GM18502 (cell line): Measurements from ENCODE around the gene ANKRD6.

ENCODE experiments used
- ATAC-seq: cut with Tn5 transposase; IDR thresholded peaks from one replicate; pipeline ENCODE4 v1.9.1; 2021; ENCODE audit warnings: mild to moderate bottlenecking; ENCODE audit not compliant: unreplicated experiment, poor library complexity

ANKRD6 gene

GRCh38 chr6:89412071-89413005 is 20.6 kb upstream of the ANKRD6 start, which contains the start of gene RRAGD:
RRAGD (minus strand) TSS chr6:89412273; CDS start chr6:89411993, 280 bp downstream.
- peak; percentile 79 for ATAC-seq

GRCh38 chr6:89413006-89413400 is 19.9 kb upstream of the ANKRD6 start:
- ATAC-seq = no peak

GRCh38 chr6:89414215-89414614 is 18.7 kb upstream of the ANKRD6 start:
- ATAC-seq = no peak

- ATAC-seq = no peak
Observed at GRCh38 chr6:89415185-89415584, 17.8 kb upstream of the ANKRD6 start.

GRCh38 chr6:89416796-89417195 is 16.2 kb upstream of the ANKRD6 start:
- no peak for ATAC-seq

GRCh38 chr6:89430201-89430962 is 2.6 kb upstream of the ANKRD6 start:
- no peak for ATAC-seq

GRCh38 chr6:89433252-89434149 is 549 bp downstream of the ANKRD6 start:
- peak; percentile 38 for ATAC-seq

GRCh38 chr6:89434150-89434499 is 1.2 kb downstream of the ANKRD6 start:
- ATAC-seq = no peak

GRCh38 chr6:89434954-89435353 is 2.0 kb downstream of the ANKRD6 start:
- ATAC-seq = no peak

- ATAC-seq = no peak
Observed at GRCh38 chr6:89436226-89436625, 3.3 kb downstream of the ANKRD6 start.

GRCh38 chr6:89438248-89438647 is 5.3 kb downstream of the ANKRD6 start:
- no peak for ATAC-seq

- ATAC-seq = no peak
Observed at GRCh38 chr6:89439014-89439413, 6.1 kb downstream of the ANKRD6 start.

GRCh38 chr6:89440200-89440599 is 7.2 kb downstream of the ANKRD6 start:
- ATAC-seq = no peak

- no peak for ATAC-seq
Observed at GRCh38 chr6:89443658-89444057, 10.7 kb downstream of the ANKRD6 start.

GRCh38 chr6:89449193-89449592 is 16.2 kb downstream of the ANKRD6 start:
- no peak for ATAC-seq

GRCh38 chr6:89452281-89452680 is 19.3 kb downstream of the ANKRD6 start:
- ATAC-seq = no peak

GRCh38 chr6:89454300-89454699 is 21.3 kb downstream of the ANKRD6 start:
- ATAC-seq = no peak

GRCh38 chr6:89458704-89459103 is 25.8 kb downstream of the ANKRD6 start:
- no peak for ATAC-seq

GRCh38 chr6:89459501-89459900 is 26.5 kb downstream of the ANKRD6 start:
- no peak for ATAC-seq

GRCh38 chr6:89460713-89461112 is 27.8 kb downstream of the ANKRD6 start:
- no peak for ATAC-seq
